ENCODE measurements around the gene ZBTB20. TPM values are rescaled to one million over a fixed set of nuclear protein-coding genes. Genes with fewer than 3 reads are reported as not detected.

The ZBTB20 gene
- total RNA-seq, 3 donors from 2014 or later, result 62.9 to 150 (median 109) TPM

DNA sequence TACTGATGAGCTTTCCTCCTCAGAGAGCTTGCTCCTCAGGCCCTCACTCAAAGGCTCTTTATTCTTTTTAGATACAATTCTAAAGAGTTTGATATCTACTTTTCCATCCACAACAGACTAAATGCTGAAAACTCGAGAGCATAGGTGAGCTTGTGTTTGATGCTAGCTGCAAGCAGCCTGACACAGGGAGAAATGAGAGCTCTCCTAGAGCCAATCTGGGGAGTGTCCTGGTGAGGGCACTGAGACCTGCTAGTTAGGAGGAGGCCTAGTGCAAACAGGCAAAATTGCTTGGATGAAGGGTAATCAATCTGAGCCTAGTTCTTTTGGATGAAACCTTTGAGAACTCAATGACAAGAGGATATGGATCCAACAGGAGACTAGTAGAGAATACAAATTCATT lies 300.8 kb downstream of the ZBTB20 start:
- H3K27ac ChIP-seq, result no peak overlapping the region
- DNase-seq (ENCODE audit: low spot score in 2 of 2), result no peak
- H3K4me1 ChIP-seq, result no peaks in the 10 kb centered on the region
- H3K9me3 ChIP-seq, result no peaks in the 10 kb centered on the region
- TF ChIP-seq POLR2A (IDR thresholded peaks at IDR 0.05) (no peak), POLR2AphosphoS5 (IDR thresholded peaks at IDR 0.05) (no peak), CTCF (IDR thresholded peaks at IDR 0.05) (no peak)
- no peaks in the 10 kb centered on the region for H3K36me3 ChIP-seq
- intact Hi-C loops (cut with DNase I; ENCODE audit: low total_unique reads), result no loop called here
- H3K4me3 ChIP-seq, result no peak overlapping the region
- H3K27me3 ChIP-seq, result no peaks in the 10 kb centered on the region

GRCh38 chr3:114841515-114841914 lies 305.6 kb downstream of the ZBTB20 start:
- Histone ChIP-seq H3K9me3 (no peaks in the 10 kb centered on the region), H3K27me3 (no peaks in the 10 kb centered on the region), H3K4me3 (no peak overlapping the region), H3K4me1 (no peaks in the 10 kb centered on the region), H3K27ac (no peak overlapping the region), H3K36me3 (no peaks in the 10 kb centered on the region)
- TF ChIP-seq CTCF (IDR thresholded peaks at IDR 0.05) (no peak), POLR2A (IDR thresholded peaks at IDR 0.05) (no peak), POLR2AphosphoS5 (IDR thresholded peaks at IDR 0.05) (no peak)
- DNase-seq (ENCODE audit: low spot score in 2 of 2), result no peak
- intact Hi-C loops (cut with DNase I; ENCODE audit: low total_unique reads), result no loop called here

- H3K27ac ChIP-seq, result no peak overlapping the region
- no peak for TF ChIP-seq POLR2AphosphoS5 (IDR thresholded peaks at IDR 0.05)
- no peak for TF ChIP-seq POLR2A (IDR thresholded peaks at IDR 0.05)
- TF ChIP-seq CTCF (IDR thresholded peaks at IDR 0.05), result no peak
- no peaks in the 10 kb centered on the region for H3K27me3 ChIP-seq
- intact Hi-C loops (cut with DNase I; ENCODE audit: low total_unique reads), result no loop called here
- no peaks in the 10 kb centered on the region for H3K9me3 ChIP-seq
- no peak overlapping the region for H3K4me3 ChIP-seq
- H3K4me1 ChIP-seq, result no peaks in the 10 kb centered on the region
- H3K36me3 ChIP-seq, result no peaks in the 10 kb centered on the region
- DNase-seq (ENCODE audit: low spot score in 2 of 2), result no peak
Observed at GRCh38 chr3:114839476-114839875, 307.6 kb downstream of the ZBTB20 start.

GRCh38 chr3:114838025-114838424 lies 309.1 kb downstream of the ZBTB20 start:
- no peaks in the 10 kb centered on the region for H3K27me3 ChIP-seq
- DNase-seq (ENCODE audit: low spot score in 2 of 2), result no peak
- no peaks in the 10 kb centered on the region for H3K4me1 ChIP-seq
- TF ChIP-seq POLR2AphosphoS5 (IDR thresholded peaks at IDR 0.05) (no peak), CTCF (IDR thresholded peaks at IDR 0.05) (no peak), POLR2A (IDR thresholded peaks at IDR 0.05) (no peak)
- intact Hi-C loops (cut with DNase I; ENCODE audit: low total_unique reads), result no loop called here
- no peak overlapping the region for H3K4me3 ChIP-seq
- H3K9me3 ChIP-seq, result no peaks in the 10 kb centered on the region
- no peak overlapping the region for H3K27ac ChIP-seq
- no peaks in the 10 kb centered on the region for H3K36me3 ChIP-seq

DNA sequence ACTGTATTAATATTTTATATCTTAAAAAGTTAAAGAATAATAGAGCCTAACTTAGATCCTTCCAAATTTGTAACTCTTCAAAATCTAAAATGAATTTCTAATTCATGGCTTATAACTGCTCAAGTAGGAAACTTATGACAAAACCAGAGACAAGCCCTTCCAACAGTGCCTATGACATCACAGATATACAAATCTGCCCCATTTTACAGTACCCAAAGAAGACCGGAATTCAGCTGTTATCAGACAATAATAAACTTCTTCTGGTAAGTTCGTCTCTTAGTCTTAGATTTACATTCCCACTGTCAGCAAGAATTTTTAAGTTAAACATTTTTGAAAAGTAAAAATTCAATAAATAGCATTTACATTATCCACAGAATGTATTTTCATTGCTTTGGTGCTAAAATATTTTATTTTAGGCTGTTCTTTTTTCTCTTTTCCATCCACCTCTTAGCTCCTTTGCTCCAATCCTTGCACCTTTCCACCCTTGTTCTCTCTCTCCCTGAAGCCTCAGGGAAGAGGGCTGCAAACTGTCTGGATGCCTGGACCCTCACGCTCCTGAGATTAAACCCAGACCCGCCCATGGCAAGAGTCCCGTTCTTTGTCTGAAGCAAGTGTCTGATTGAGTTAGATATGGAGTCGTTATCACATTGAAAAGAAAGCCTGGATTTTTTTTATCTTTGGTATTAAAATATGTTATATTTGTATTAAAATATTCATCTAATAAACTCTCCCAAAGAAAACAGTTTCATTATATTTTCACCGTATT lies 312.7 kb downstream of the ZBTB20 start:
- no peak overlapping the region for H3K27ac ChIP-seq
- H3K4me3 ChIP-seq, result no peak overlapping the region
- DNase-seq (ENCODE audit: low spot score in 2 of 2), result no peak
- TF ChIP-seq POLR2AphosphoS5 (IDR thresholded peaks at IDR 0.05) (no peak), CTCF (IDR thresholded peaks at IDR 0.05) (no peak), POLR2A (IDR thresholded peaks at IDR 0.05) (no peak)
- H3K36me3 ChIP-seq, result no peaks in the 10 kb centered on the region
- H3K9me3 ChIP-seq, result no peaks in the 10 kb centered on the region
- H3K27me3 ChIP-seq, result no peaks in the 10 kb centered on the region
- intact Hi-C loops (cut with DNase I; ENCODE audit: low total_unique reads), result no loop called here
- H3K4me1 ChIP-seq, result peaks cover 0 to 6% of the 10 kb centered on the region in 2 donors
